SU-DHL-6 (cell line): Measurements from ENCODE around the gene SLC25A13.
"Not testable (repeated sequence)": the region's sequence is repeated elsewhere in the genome, so short reads cannot be mapped to it uniquely, and the experiment has no call there.

ENCODE experiments used
- H2AFZ ChIP-seq: fragments of 200-600 bp; sonication (generic); 2 replicates; pipeline ENCODE4 v1.6.1; 2014; ENCODE audit warnings: low read depth, mild to moderate bottlenecking, moderate library complexity, mixed read lengths, antibody characterized with exemption, low read length; ENCODE audit not compliant: severe bottlenecking
- H3F3A ChIP-seq: fragments of 200-600 bp; shearing (Covaris generic); 2 replicates; pipeline ENCODE4 v1.6.0; 2016; ENCODE audit warnings: antibody characterized with exemption, mild to moderate bottlenecking; ENCODE audit not compliant: insufficient read depth
- H3K27ac ChIP-seq: fragments of 200-600 bp; sonication (generic); 2 replicates; pipeline ENCODE4 v1.5.1; 2016; ENCODE audit warnings: low read depth, mild to moderate bottlenecking, low read length, moderate library complexity, mixed read lengths
- H3K27me3 ChIP-seq: fragments of 200-600 bp; sonication (generic), shearing (Covaris generic); 2 replicates; pipeline ENCODE4 v1.6.0; 2014; ENCODE audit warnings: mild to moderate bottlenecking, low read length
- H3K36me3 ChIP-seq: fragments of 200-600 bp; sonication (generic); 2 replicates; pipeline ENCODE4 v1.6.1; 2014; ENCODE audit warnings: mild to moderate bottlenecking, low read length, mixed read lengths
- H3K4me2 ChIP-seq: fragments of 300-600, 200-600 bp; shearing (Covaris generic), sonication (generic); 2 replicates; pipeline ENCODE4 v1.6.0; 2014; ENCODE audit warnings: low read length, low read depth, mild to moderate bottlenecking; ENCODE audit not compliant: poor library complexity, severe bottlenecking
- H3K4me3 ChIP-seq: fragments of 200-600 bp; sonication (generic); 2 replicates; pipeline ENCODE4 v1.5.1; 2014; ENCODE audit warnings: antibody characterized with exemption, low read length, mild to moderate bottlenecking, mixed read lengths; ENCODE audit not compliant: insufficient read depth, poor library complexity, severe bottlenecking
- H3K79me2 ChIP-seq: fragments of 200-600 bp; sonication (generic); 2 replicates; pipeline ENCODE4 v1.6.1; 2014; ENCODE audit warnings: mild to moderate bottlenecking, low read length, moderate library complexity; ENCODE audit not compliant: insufficient read depth
- H3K9ac ChIP-seq: fragments of 200-600 bp; sonication (generic); 2 replicates; pipeline ENCODE4 v1.7.0; 2014; ENCODE audit warnings: mild to moderate bottlenecking, low read length
- H3K9me2 ChIP-seq: fragments of 200-600 bp; sonication (generic); replicated peaks from 2 replicates; pipeline ENCODE4 v1.6.1; 2014; ENCODE audit warnings: low read length; ENCODE audit not compliant: insufficient read depth
- H3K9me3 ChIP-seq: fragments of 200-600 bp; sonication (generic); 2 replicates; pipeline ENCODE4 v1.6.1; 2014; ENCODE audit warnings: low read length, mixed read lengths; ENCODE audit not compliant: insufficient read depth
- H4K20me1 ChIP-seq: fragments of 200-600 bp; sonication (generic); 2 replicates; pipeline ENCODE4 v1.6.1; 2014; ENCODE audit warnings: low read depth, mild to moderate bottlenecking, antibody characterized with exemption, low read length, moderate library complexity, mixed read lengths
- CTCF ChIP-seq: fragments of 200-600 bp; sonication (generic); IDR thresholded peaks from one replicate; pipeline ENCODE4 v1.5.1; 2017; ENCODE audit warnings: antibody characterized with exemption, mild to moderate bottlenecking, low read length, moderate library complexity; ENCODE audit not compliant: insufficient read depth, poor library complexity, severe bottlenecking
- EZH2phosphoT487 ChIP-seq: fragments of 200-600 bp; sonication (generic), shearing (Covaris generic); conservative IDR thresholded peaks from 2 replicates; pipeline ENCODE4 v1.6.1; 2018; ENCODE audit warnings: mild to moderate bottlenecking, antibody characterized with exemption, low read length, moderate library complexity, mixed read lengths

SLC25A13 gene

GRCh38 chr7:96297876-96298275 lies 24.0 kb downstream of the SLC25A13 start:
- H3K27ac ChIP-seq, result no peak overlapping the region
- H4K20me1 ChIP-seq, result no peaks in the 10 kb centered on the region
- no peak overlapping the region for H2AFZ ChIP-seq
- peaks cover 4% of the 10 kb centered on the region; the same call in 1 of the 2 replicates for H3K36me3 ChIP-seq
- H3K4me2 ChIP-seq, result no peak overlapping the region
- H3K9me3 ChIP-seq, result no peaks in the 10 kb centered on the region
- peaks cover 35% of the 10 kb centered on the region for H3K79me2 ChIP-seq
- H3K9ac ChIP-seq, result no peak overlapping the region
- no peak overlapping the region for H3K4me3 ChIP-seq
- H3K9me2 ChIP-seq, result no peaks in the 10 kb centered on the region
- no peaks in the 10 kb centered on the region for H3K27me3 ChIP-seq
- H3F3A ChIP-seq, result peaks cover 4% of the 10 kb centered on the region; the same call in 1 of the 2 replicates
- TF ChIP-seq EZH2phosphoT487 (no peak), CTCF (no peak)

GRCh38 chr7:96297446-96297845 lies 24.5 kb downstream of the SLC25A13 start:
- not testable (repeated sequence) for H3K36me3 ChIP-seq, H2AFZ ChIP-seq, H4K20me1 ChIP-seq, H3F3A ChIP-seq, H3K27me3 ChIP-seq, H3K4me2 ChIP-seq, H3K9me3 ChIP-seq, H3K9ac ChIP-seq, H3K27ac ChIP-seq, H3K9me2 ChIP-seq, H3K4me3 ChIP-seq
- H3K79me2 ChIP-seq, result peaks cover 31% of the 10 kb centered on the region

- not testable (repeated sequence) for H3K27ac ChIP-seq, H3K4me3 ChIP-seq, H3K79me2 ChIP-seq, H3K9ac ChIP-seq, H3K36me3 ChIP-seq, H3K9me2 ChIP-seq, H3F3A ChIP-seq, H3K9me3 ChIP-seq, H4K20me1 ChIP-seq, H2AFZ ChIP-seq, H3K27me3 ChIP-seq, H3K4me2 ChIP-seq
These were observed 28.0 kb downstream of the SLC25A13 start for GRCh38 chr7:96293911-96294310.

GRCh38 chr7:96287559-96287958 lies 34.3 kb downstream of the SLC25A13 start:
- no peak overlapping the region for H3K4me2 ChIP-seq
- TF ChIP-seq CTCF, result no peak
- TF ChIP-seq EZH2phosphoT487, result no peak
- H3K9ac ChIP-seq, result no peak overlapping the region
- H3K4me3 ChIP-seq, result no peak overlapping the region
- H4K20me1 ChIP-seq, result no peaks in the 10 kb centered on the region; the same call in 1 of the 2 replicates
- H3K36me3 ChIP-seq, result no peaks in the 10 kb centered on the region
- H3K9me3 ChIP-seq, result no peaks in the 10 kb centered on the region
- no peak overlapping the region for H3K27ac ChIP-seq
- no peak overlapping the region for H2AFZ ChIP-seq
- no peaks in the 10 kb centered on the region for H3K9me2 ChIP-seq
- H3K27me3 ChIP-seq, result no peaks in the 10 kb centered on the region
- no peaks in the 10 kb centered on the region for H3F3A ChIP-seq
- peaks cover 22% of the 10 kb centered on the region; the same call in 1 of the 2 replicates for H3K79me2 ChIP-seq
